GM18507 (cell line): ENCODE data around the gene KATNA1.
A peak's percentile ranks its signal among the peaks of the same experiment; 100 is the strongest.

Experiments
- DNase-seq: peaks from one replicate; pipeline ENCODE4 v3.0.0; 2011; ENCODE audit warnings: low read depth; ENCODE audit not compliant: insufficient read length; ENCODE audit errors: extremely low spot score
- FAIRE-seq: peaks from 2 replicates; lab custom pipeline; 2011; peaks lifted over from hg19 to GRCh38; lab: Jason Lieb, UNC

The KATNA1 gene

GRCh38 chr6:149627672-149628071 lies 20.8 kb downstream of the KATNA1 start:
- DNase-seq (no peak), FAIRE-seq (no peak)

GRCh38 chr6:149615805-149616204 lies 32.7 kb downstream of the KATNA1 start:
- no peak for FAIRE-seq
- no peak for DNase-seq

- FAIRE-seq = no peak
- no peak for DNase-seq
Observed at GRCh38 chr6:149614337-149614736, 34.2 kb downstream of the KATNA1 start.

- DNase-seq (no peak), FAIRE-seq (no peak)
Observed at GRCh38 chr6:149608381-149608982, 40.0 kb downstream of the KATNA1 start.

- no peak for FAIRE-seq
- DNase-seq = no peak
Observed at GRCh38 chr6:149600508-149600907, 48.0 kb downstream of the KATNA1 start.

GRCh38 chr6:149593408-149593807 lies 55.1 kb downstream of the KATNA1 start:
- DNase-seq (no peak), FAIRE-seq (no peak)

- DNase-seq = no peak
Observed at GRCh38 chr6:149592983-149593382, 55.5 kb downstream of the KATNA1 start.

GRCh38 chr6:149586149-149586548 lies 62.4 kb downstream of the KATNA1 start:
- FAIRE-seq = no peak
- DNase-seq = no peak

More at GRCh38 chr6:149592983-149593382, 55.5 kb downstream of the KATNA1 start:
- FAIRE-seq = no peak

- DNase-seq (no peak), FAIRE-seq (no peak)
Observed at GRCh38 chr6:149581349-149581748, 67.2 kb downstream of the KATNA1 start.

- FAIRE-seq (no peak), DNase-seq (no peak)
Observed at GRCh38 chr6:149580880-149581279, 67.6 kb downstream of the KATNA1 start.

GRCh38 chr6:149567945-149568585 lies 80.4 kb downstream of the KATNA1 start:
- DNase-seq = no peak
- peak; percentile 63 for FAIRE-seq

GRCh38 chr6:149567194-149567586 lies 81.3 kb downstream of the KATNA1 start:
- DNase-seq (no peak), FAIRE-seq (peak; percentile 36)

- DNase-seq (no peak), FAIRE-seq (no peak)
Observed at GRCh38 chr6:149566410-149567193, 81.9 kb downstream of the KATNA1 start.

- peak; percentile 89 for FAIRE-seq
- peak; percentile 91 for DNase-seq
Observed at GRCh38 chr6:149565527-149566409, 82.7 kb downstream of the KATNA1 start, which contains the start of gene GINM1. TSS of gene GINM1 (plus strand) at chr6:149566375. CDS start at chr6:149566415, 40 bp downstream.

GRCh38 chr6:149563928-149564325 lies 84.6 kb downstream of the KATNA1 start:
- FAIRE-seq (no peak), DNase-seq (no peak)

GRCh38 chr6:149563203-149563927 lies 85.1 kb downstream of the KATNA1 start:
- no peak for DNase-seq
- FAIRE-seq = no peak

- FAIRE-seq (peak; percentile 21), DNase-seq (no peak)
Observed at GRCh38 chr6:149560736-149561135, 87.8 kb downstream of the KATNA1 start.

GRCh38 chr6:149559389-149559788 lies 89.1 kb downstream of the KATNA1 start:
- no peak for DNase-seq

GRCh38 chr6:149558029-149558428 lies 90.5 kb downstream of the KATNA1 start:
- FAIRE-seq = no peak

More at GRCh38 chr6:149559389-149559788, 89.1 kb downstream of the KATNA1 start:
- FAIRE-seq = no peak

More at GRCh38 chr6:149558029-149558428, 90.5 kb downstream of the KATNA1 start:
- DNase-seq = no peak
